PC-3 (cell line): Measurements from ENCODE around the gene PLXNA2.

Source experiments
- EZH2 ChIP-seq: fragments of 300-600 bp; sonication (generic); IDR thresholded peaks from one replicate; pipeline ENCODE4 v1.6.1; 2017; ENCODE audit warnings: antibody characterized with exemption, mild to moderate bottlenecking, low read length; ENCODE audit not compliant: unreplicated experiment
- TF ChIP-seq, protein P1 (sequence below): fragments of 300-600 bp; sonication (generic); conservative IDR thresholded peaks from 2 replicates; pipeline ENCODE4 v1.5.1; 2017; ENCODE audit warnings: antibody characterized with exemption, low read depth, mild to moderate bottlenecking, low read length

DNA sequence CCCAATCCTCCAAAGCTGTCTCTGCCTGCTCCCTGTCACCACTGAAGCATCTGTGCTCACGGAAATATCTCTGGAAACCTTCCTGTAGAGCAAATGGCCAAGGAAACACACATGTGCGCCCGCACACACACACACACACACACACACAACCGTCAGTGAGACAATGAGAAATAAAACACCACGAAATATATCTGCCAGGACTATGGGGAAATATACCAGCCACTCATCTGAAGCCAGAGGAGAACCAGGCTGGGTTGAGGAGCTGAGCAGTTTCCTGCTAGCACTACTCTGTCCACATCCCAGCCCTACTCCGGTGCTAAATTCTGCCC lies 25.1 kb upstream of the PLXNA2 start:
- TF ChIP-seq, protein P1, sequence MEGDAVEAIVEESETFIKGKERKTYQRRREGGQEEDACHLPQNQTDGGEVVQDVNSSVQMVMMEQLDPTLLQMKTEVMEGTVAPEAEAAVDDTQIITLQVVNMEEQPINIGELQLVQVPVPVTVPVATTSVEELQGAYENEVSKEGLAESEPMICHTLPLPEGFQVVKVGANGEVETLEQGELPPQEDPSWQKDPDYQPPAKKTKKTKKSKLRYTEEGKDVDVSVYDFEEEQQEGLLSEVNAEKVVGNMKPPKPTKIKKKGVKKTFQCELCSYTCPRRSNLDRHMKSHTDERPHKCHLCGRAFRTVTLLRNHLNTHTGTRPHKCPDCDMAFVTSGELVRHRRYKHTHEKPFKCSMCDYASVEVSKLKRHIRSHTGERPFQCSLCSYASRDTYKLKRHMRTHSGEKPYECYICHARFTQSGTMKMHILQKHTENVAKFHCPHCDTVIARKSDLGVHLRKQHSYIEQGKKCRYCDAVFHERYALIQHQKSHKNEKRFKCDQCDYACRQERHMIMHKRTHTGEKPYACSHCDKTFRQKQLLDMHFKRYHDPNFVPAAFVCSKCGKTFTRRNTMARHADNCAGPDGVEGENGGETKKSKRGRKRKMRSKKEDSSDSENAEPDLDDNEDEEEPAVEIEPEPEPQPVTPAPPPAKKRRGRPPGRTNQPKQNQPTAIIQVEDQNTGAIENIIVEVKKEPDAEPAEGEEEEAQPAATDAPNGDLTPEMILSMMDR: no peak
- no peak for TF ChIP-seq EZH2
